GM23338 (cell line): ENCODE measurements around the gene SIRT3.
"Not testable (repeated sequence)": the region's sequence is repeated elsewhere in the genome, so short reads cannot be mapped to it uniquely, and the experiment has no call there.

Experiments
- CREB1 ChIP-seq: fragments of 250-450 bp; sonication (Bioruptor Pico); IDR thresholded peaks from 2 replicates; pipeline ENCODE4 v1.5.0; 2020; ENCODE audit warnings: low read depth, mild to moderate bottlenecking, moderate library complexity
- CTCF ChIP-seq, 2 experiments: fragments of 200-600 bp in 1 of 2; sonication (generic) in 1 of 2; conservative IDR thresholded peaks; 2 replicates each; pipeline versions ENCODE4 v1.5.1 to v1.6.1; 2016 to 2017; ENCODE audit warnings: antibody characterized with exemption in 2 of 2, low read depth in 2 of 2, mild to moderate bottlenecking in 2 of 2, moderate library complexity in 1 of 2
- EZH2phosphoT487 ChIP-seq: fragments of 200-600 bp; sonication (generic); IDR thresholded peaks from one replicate; pipeline ENCODE4 v1.8.1; 2018; ENCODE audit warnings: antibody characterized with exemption; ENCODE audit not compliant: unreplicated experiment
- POLR2AphosphoS5 ChIP-seq: IDR thresholded peaks from 2 replicates; pipeline ENCODE4 v1.6.1; 2016; ENCODE audit warnings: antibody characterized with exemption, low read depth
- REST ChIP-seq: IDR thresholded peaks from one replicate; pipeline ENCODE4 v1.6.1; 2018; ENCODE audit warnings: antibody characterized with exemption; ENCODE audit not compliant: unreplicated experiment
- STAT1 ChIP-seq: IDR thresholded peaks from one replicate; pipeline ENCODE4 v1.6.1; 2016; ENCODE audit warnings: antibody characterized with exemption; ENCODE audit not compliant: unreplicated experiment

GRCh38 chr11:268716-269145 lies 32.6 kb upstream of the SIRT3 start:
- not testable (repeated sequence) for TF ChIP-seq POLR2AphosphoS5; CTCF (conservative IDR thresholded peaks at IDR 0.05; ENCODE audit: low read depth in 2 of 2); CREB1 (CRISPR knock-in tag); REST; EZH2phosphoT487; STAT1
